C4-2B (cell line): ENCODE results near the gene MAP7D3.

Experiments used
- H3K27ac ChIP-seq: fragments of 450-650 bp; 2 replicates; pipeline ENCODE4 v1.5.1; 2017
- ZFX ChIP-seq: fragments of 450-650 bp; IDR thresholded peaks from 2 replicates; pipeline ENCODE4 v1.6.1; 2017
- TF ChIP-seq, protein P1 (sequence below): fragments of 450-650 bp; conservative IDR thresholded peaks from 2 replicates; pipeline ENCODE4 v1.5.1; 2017; ENCODE audit warnings: mild to moderate bottlenecking

MAP7D3 gene

DNA sequence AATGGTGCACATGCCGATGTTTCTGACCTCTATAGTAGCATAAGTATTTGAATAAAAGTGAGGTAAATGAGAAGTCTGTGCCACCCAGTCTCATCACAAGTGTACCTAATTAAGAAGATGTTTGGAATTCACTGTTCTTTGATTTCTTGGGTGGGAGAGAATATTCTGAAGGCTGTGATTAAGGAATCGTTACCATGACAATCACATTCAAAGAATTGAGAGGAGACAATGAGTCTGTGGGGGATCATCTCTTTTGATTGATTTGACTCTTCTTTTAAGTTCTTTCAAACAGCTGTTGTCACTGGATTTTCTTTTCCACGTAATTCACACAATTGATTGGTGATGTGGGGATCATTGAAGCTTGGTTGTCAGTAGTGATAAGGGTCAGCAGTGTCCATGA, 85.8 kb downstream of the MAP7D3 start:
- no peak overlapping the region for H3K27ac ChIP-seq
- TF ChIP-seq ZFX = no peak
- TF ChIP-seq, protein P1, sequence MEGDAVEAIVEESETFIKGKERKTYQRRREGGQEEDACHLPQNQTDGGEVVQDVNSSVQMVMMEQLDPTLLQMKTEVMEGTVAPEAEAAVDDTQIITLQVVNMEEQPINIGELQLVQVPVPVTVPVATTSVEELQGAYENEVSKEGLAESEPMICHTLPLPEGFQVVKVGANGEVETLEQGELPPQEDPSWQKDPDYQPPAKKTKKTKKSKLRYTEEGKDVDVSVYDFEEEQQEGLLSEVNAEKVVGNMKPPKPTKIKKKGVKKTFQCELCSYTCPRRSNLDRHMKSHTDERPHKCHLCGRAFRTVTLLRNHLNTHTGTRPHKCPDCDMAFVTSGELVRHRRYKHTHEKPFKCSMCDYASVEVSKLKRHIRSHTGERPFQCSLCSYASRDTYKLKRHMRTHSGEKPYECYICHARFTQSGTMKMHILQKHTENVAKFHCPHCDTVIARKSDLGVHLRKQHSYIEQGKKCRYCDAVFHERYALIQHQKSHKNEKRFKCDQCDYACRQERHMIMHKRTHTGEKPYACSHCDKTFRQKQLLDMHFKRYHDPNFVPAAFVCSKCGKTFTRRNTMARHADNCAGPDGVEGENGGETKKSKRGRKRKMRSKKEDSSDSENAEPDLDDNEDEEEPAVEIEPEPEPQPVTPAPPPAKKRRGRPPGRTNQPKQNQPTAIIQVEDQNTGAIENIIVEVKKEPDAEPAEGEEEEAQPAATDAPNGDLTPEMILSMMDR = no peak

DNA sequence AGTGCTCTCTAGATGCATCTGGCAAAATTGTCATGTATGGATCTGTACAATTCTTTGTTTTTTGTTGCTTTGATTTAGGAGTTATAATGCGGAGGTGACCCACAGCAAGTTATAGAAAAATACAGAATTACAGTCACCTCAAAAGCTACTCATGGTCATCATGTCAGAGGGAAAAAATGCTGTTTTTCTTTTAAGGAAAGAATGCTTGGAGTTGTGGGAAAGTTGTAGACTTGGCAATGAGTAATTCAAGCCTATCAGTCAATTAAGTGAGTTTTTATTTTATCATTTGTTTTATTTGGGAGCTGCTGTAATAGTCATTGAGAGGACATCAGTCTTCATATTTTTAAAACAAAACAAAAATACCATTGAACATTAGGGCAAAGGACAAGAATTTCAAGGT, 87.5 kb downstream of the MAP7D3 start:
- no peak for TF ChIP-seq ZFX
- TF ChIP-seq, protein P1 = no peak
- H3K27ac ChIP-seq = no peak overlapping the region
